ENCODE data around the gene MAGI3.

DNA sequence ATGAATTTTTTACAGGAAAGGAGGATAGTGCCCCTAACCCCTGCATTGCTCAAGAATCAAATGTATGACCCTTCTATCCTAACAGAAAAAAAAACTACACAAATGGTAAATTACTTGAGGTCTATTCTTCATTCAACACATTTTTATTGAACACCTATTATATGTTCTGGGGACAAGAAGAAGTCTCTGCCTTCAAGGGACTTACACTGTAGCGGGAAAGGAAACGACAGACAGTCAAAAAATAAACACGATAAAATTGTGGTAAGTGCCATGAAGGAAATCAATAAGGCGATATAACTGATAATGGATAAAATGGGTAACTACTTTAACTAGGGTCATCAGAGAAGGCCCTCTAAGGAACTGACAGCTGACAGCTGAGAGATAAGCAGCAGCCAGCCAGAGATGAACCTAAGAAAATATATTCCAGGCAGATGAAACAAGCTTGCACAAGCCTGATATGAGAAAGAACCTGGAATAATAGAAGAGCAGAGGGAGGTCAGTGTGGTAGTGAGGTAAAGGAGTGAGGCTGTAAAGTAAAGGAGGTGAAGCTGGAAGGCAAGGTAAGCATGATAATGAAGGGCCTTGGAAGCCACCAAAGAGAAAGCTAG, 302.6 kb downstream of the MAGI3 start:
- TF ChIP-seq GATA3 (IDR thresholded peaks at IDR 0.05; ENCODE audit: low read depth, low read length) (no peak), GATA2 (IDR thresholded peaks at IDR 0.05; ENCODE audit: low read depth, low read length) (no peak)
